GM12875 (cell line): Measurements from ENCODE around the gene LTB.

Experiments
- H3K4me3 ChIP-seq: one replicate; pipeline ENCODE4 v1.5.1; 2011; ENCODE audit warnings: low read depth, low read length, control low read depth
- TF ChIP-seq, protein P1 (sequence below): IDR thresholded peaks from 2 replicates; pipeline ENCODE4 v1.5.1; 2011; ENCODE audit warnings: low read depth, mild to moderate bottlenecking, control low read depth, inconsistent platforms, low read length, moderate library complexity, borderline replicate concordance; ENCODE audit not compliant: insufficient read depth

Gene LTB

DNA sequence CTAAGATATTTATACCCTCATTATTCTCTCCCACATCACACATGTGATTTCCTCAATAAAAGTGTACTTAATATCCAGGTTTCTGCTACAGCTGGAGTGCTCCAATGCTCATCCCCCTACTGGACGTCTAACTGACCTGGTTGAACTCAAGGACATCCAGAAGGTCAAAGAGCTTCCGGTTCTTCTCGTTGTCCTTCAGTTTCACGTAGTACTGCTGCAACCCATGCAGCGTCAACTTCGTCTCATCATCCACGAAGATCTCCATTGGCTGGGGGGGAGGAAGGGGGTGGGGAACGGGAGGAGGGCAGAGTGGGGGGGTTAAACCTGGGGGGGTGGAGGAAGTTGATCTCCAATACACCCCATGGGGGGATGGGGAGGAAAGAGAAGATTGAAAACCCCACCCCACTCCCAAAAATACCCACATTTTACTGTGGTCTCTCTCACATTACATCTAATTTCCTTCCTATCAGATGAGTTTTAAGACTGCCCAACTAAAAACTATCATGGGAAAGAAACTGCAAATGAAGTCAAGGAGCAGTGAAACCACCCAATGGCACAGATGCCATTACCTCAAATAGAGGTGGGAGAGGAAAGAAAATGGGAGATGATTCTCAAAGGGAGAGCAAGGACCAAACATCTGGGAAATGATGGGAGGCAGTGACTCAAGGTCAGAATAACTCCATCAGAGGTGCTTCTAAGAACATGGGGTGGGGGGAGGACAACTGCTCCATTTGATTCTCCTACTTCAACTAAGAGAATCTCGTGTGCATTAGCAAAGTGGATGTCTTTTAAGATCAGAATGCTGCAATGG is 49.4 kb downstream of the LTB start:
- no peak overlapping the region for H3K4me3 ChIP-seq
- TF ChIP-seq, protein P1, sequence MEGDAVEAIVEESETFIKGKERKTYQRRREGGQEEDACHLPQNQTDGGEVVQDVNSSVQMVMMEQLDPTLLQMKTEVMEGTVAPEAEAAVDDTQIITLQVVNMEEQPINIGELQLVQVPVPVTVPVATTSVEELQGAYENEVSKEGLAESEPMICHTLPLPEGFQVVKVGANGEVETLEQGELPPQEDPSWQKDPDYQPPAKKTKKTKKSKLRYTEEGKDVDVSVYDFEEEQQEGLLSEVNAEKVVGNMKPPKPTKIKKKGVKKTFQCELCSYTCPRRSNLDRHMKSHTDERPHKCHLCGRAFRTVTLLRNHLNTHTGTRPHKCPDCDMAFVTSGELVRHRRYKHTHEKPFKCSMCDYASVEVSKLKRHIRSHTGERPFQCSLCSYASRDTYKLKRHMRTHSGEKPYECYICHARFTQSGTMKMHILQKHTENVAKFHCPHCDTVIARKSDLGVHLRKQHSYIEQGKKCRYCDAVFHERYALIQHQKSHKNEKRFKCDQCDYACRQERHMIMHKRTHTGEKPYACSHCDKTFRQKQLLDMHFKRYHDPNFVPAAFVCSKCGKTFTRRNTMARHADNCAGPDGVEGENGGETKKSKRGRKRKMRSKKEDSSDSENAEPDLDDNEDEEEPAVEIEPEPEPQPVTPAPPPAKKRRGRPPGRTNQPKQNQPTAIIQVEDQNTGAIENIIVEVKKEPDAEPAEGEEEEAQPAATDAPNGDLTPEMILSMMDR, result no peak

DNA sequence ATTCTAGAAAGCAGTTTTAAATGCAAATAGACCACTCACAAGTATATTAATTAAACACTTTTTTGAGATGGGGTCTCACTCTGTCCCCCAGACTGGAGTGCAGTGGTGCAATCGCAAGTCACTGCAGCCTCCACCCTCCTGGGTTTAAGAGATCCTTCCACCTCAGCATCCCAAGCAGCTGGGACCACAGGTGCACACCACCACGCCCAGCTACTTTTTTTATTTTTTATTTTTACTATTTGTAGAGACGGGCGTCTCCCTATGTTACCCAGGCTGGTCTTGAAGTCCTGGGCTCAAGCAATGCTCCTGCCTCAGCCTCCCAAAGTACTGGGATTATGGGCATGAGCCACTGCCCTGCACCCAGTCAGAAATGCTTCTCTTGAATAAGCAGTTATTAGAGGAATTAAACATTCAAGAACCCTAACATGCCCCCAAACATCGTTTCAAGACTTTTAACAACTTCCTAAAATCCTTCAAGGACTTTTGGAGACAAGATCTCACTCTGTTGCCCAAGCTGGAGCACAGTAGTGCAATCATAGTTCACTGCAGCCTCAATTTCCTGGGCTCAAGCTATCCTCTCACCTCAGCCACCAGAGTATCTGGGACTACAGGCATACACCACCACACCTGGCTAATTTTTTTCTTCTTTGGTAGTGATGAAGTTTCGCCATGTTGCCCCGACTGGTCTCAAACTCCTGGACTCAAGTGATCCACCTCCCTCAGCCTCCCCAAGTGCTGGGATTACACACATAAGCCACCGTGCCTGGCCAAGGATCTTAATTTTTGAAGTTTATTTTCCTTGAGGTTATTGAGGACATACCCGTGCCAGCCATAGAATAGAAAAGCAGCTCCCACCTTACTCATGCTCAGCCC is 50.2 kb downstream of the LTB start:
- TF ChIP-seq, protein P1, result no peak
- no peak overlapping the region for H3K4me3 ChIP-seq

DNA sequence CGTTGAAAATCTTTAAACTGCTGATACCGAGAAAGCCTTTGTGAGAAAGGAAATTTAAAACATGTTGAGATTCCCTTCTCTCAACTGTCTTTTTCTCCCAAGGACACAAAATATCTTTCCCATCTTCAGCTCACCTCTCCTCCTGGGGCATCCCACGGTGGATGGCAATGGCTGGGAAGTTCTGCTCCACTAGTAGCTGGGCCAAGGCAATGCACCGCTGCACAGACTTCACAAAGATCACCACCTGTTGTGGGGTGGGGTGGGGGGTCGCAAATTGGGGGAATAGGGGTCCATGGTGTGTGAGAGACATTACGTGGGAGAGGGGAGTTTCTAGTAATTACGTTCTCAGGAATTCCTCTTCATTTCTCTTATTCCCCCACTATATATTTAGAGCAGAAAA is 51.1 kb downstream of the LTB start:
- TF ChIP-seq, protein P1, result no peak
- H3K4me3 ChIP-seq, result no peak overlapping the region

DNA sequence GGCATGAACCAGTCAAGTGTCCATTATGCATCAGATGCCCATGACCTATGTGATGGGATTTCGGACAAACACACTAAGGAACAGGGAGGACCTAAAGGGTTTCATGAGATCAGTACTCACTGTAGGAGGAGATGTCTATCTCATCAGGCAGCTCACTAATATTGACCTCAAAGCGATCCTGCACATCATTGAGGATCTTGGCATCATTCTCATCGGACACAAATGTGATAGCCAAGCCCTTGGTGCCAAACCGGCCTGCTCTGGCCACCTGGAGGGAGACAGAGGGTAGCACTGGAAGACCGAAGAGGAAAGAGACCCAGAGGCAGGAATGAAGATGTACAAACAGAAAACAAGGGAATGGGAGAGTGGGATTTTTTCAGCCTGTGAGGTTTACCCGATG is 51.6 kb downstream of the LTB start:
- TF ChIP-seq, protein P1, result no peak
- H3K4me3 ChIP-seq, result no peak overlapping the region
